MM.1S (cell line): Measurements from ENCODE around the gene TTLL11.

Source experiments
- CTCF ChIP-seq: fragments of 300-600 bp; sonication (generic); IDR thresholded peaks from 2 replicates; pipeline ENCODE4 v1.5.1; 2016; ENCODE audit warnings: antibody characterized with exemption, low read length, mixed read lengths
- EZH2 ChIP-seq: fragments of 300-600 bp; sonication (generic); optimal IDR thresholded peaks from 2 replicates; pipeline ENCODE3; 2017; ENCODE audit warnings: low read depth, mild to moderate bottlenecking, antibody characterized with exemption, low read length, mixed read lengths
- EZH2phosphoT487 ChIP-seq: fragments of 300-600 bp; sonication (generic); IDR thresholded peaks from 2 replicates; pipeline ENCODE4 v1.6.1; 2018; ENCODE audit warnings: antibody characterized with exemption, low read length

GRCh38 chr9:121910491-121911040, 182.5 kb downstream of the TTLL11 start:
- TF ChIP-seq CTCF: no peak
- TF ChIP-seq EZH2phosphoT487: no peak
- no peak for TF ChIP-seq EZH2
